Common myeloid progenitor, CD34-positive (primary cell): ENCODE results near the gene POP5.

Source experiments
- CTCF ChIA-PET: fragments of 350-600 bp; sonication (Branson Sonifier 250); formaldehyde crosslinking; loops from one replicate; lab custom pipeline; 2021; ENCODE audit warnings: antibody characterized with exemption; lab: Charles Lee
- POLR2A ChIA-PET: fragments of 350-600 bp; sonication (Branson Sonifier 250); formaldehyde crosslinking; loops from one replicate; lab custom pipeline; 2021; ENCODE audit warnings: antibody characterized with exemption; lab: Charles Lee
- DNase-seq, 3 donors: peaks; one replicate each; pipeline versions ENCODE4 v3.0.0 to v3.0.0-alpha.2; 2013
- H3K27ac ChIP-seq, 2 experiments: 1 replicate in 1 of 2; 2 replicates in 1 of 2; pipeline ENCODE4 v1.7.0; 2013; ENCODE audit warnings: inconsistent platforms in 2 of 2, low read length in 2 of 2, mild to moderate bottlenecking in 2 of 2, low read depth in 1 of 2, moderate library complexity in 1 of 2; ENCODE audit not compliant: severe bottlenecking in 2 of 2, insufficient read depth in 1 of 2, poor library complexity in 1 of 2
- H3K27me3 ChIP-seq, 5 experiments: replicated peaks in 2 of 5; 1 replicate in 3 of 5; 2 replicates in 2 of 5; pipeline versions ENCODE4 v1.6.1 to v1.7.0; 2013; ENCODE audit warnings: low read length in 4 of 5, mild to moderate bottlenecking in 2 of 5, moderate library complexity in 2 of 5, inconsistent platforms in 1 of 5; ENCODE audit not compliant: insufficient read depth in 5 of 5, control insufficient read depth in 4 of 5
- H3K36me3 ChIP-seq, 4 experiments: 1 replicate in 2 of 4; 2 replicates in 2 of 4; pipeline versions ENCODE4 v1.6.1 to v1.7.0; 2013; ENCODE audit warnings: low read length in 3 of 4, control low read depth in 1 of 4, mild to moderate bottlenecking in 1 of 4; ENCODE audit not compliant: control insufficient read depth in 4 of 4, insufficient read depth in 4 of 4
- H3K4me1 ChIP-seq, 4 experiments: 1 replicate in 3 of 4; 2 replicates in 1 of 4; pipeline versions ENCODE4 v1.6.1 to v1.7.1; 2013; ENCODE audit warnings: low read length in 3 of 4, mild to moderate bottlenecking in 3 of 4, control low read depth in 1 of 4, inconsistent platforms in 1 of 4, moderate library complexity in 1 of 4; ENCODE audit not compliant: control insufficient read depth in 4 of 4, insufficient read depth in 4 of 4; ENCODE audit errors: control extremely low read depth in 1 of 4
- H3K4me3 ChIP-seq, 7 experiments: 1 replicate in 4 of 7; 2 replicates in 3 of 7; pipeline versions ENCODE4 v1.5.1 to v1.7.0; 2013; ENCODE audit warnings: mild to moderate bottlenecking in 7 of 7, low read length in 6 of 7, moderate library complexity in 6 of 7, inconsistent platforms in 2 of 7, low read depth in 2 of 7, control low read depth in 1 of 7; ENCODE audit not compliant: insufficient read depth in 4 of 7, control insufficient read depth in 1 of 7; ENCODE audit errors: extremely low read depth in 1 of 7
- H3K9me3 ChIP-seq, 5 experiments: 1 replicate in 4 of 5; 2 replicates in 1 of 5; pipeline versions ENCODE4 v1.6.1 to v1.7.1; 2013; ENCODE audit warnings: low read length in 4 of 5, mild to moderate bottlenecking in 2 of 5, inconsistent platforms in 1 of 5, low read depth in 1 of 5, moderate library complexity in 1 of 5; ENCODE audit not compliant: control insufficient read depth in 4 of 5, insufficient read depth in 2 of 5; ENCODE audit errors: control extremely low read depth in 1 of 5
- WGBS: methylation state at CpG from one replicate; pipeline ENCODE4 v1.1.5; 2013; ENCODE audit not compliant: insufficient coverage; 5-methylcytosine and 5-hydroxymethylcytosine counted together

POP5 gene

GRCh38 chr12:120579179-120579578, 2.0 kb downstream of the POP5 start:
- no CpG with 5 or more reads among the region's 1 CpG for WGBS

GRCh38 chr12:120574106-120574505, 7.1 kb downstream of the POP5 start:
- no CpG with 5 or more reads among the region's 2 CpGs for WGBS
- ChIA-PET POLR2A (no interaction called here), CTCF (no interaction called here)

More at GRCh38 chr12:120579179-120579578, 2.0 kb downstream of the POP5 start:
- ChIA-PET POLR2A (no interaction called here), CTCF (interaction anchor here (1.5 to 6.1 kb wide), 2 partner anchors 12 to 70 kb away, joined by 4 to 58 read pairs; no protein-coding TSS in a partner anchor)
- Histone ChIP-seq H3K36me3 (peaks cover 23 to 53% (median 34%) of the 10 kb centered on the region in 4 experiments), H3K27ac (no peak overlapping the region), H3K4me3 (peak overlapping the region in 1 of 7 experiments; percentile 7), H3K27me3 (peaks cover 0 to 7% (median 1%) of the 10 kb centered on the region in 5 experiments), H3K4me1 (peaks cover 8 to 27% (median 13%) of the 10 kb centered on the region in 4 experiments), H3K9me3 (no peaks in the 10 kb centered on the region)
- no peak for DNase-seq

GRCh38 chr12:120573560-120573959, 7.6 kb downstream of the POP5 start:
- no peak overlapping the region for H3K27ac ChIP-seq
- 84% methylated on average over 6 of the region's 6 CpGs for WGBS
- no peaks in the 10 kb centered on the region for H3K27me3 ChIP-seq
- peaks cover 43 to 89% (median 62%) of the 10 kb centered on the region in 4 experiments for H3K36me3 ChIP-seq
- no peaks in the 10 kb centered on the region for H3K9me3 ChIP-seq
- ChIA-PET POLR2A (no interaction called here), CTCF (no interaction called here)
- no peaks in the 10 kb centered on the region for H3K4me1 ChIP-seq
- no peak overlapping the region for H3K4me3 ChIP-seq
- peak in 1 of 3 donors; percentile 26 for DNase-seq

More at GRCh38 chr12:120574106-120574505, 7.1 kb downstream of the POP5 start:
- Histone ChIP-seq H3K9me3 (no peaks in the 10 kb centered on the region), H3K36me3 (peaks cover 43 to 91% (median 64%) of the 10 kb centered on the region in 4 experiments), H3K4me3 (no peak overlapping the region), H3K27ac (no peak overlapping the region), H3K4me1 (no peaks in the 10 kb centered on the region), H3K27me3 (no peaks in the 10 kb centered on the region)
- DNase-seq: no peak

GRCh38 chr12:120571299-120571698, 9.9 kb downstream of the POP5 start:
- ChIA-PET CTCF (interaction anchor here (0.9 to 2.8 kb wide), 6 partner anchors 10 to 80 kb away, joined by 3 to 18 read pairs (median 3); partner anchors contain the start of gene POP5), POLR2A (interaction anchor here (1.5 kb wide), 1 partner anchor 10 kb away, joined by 4 read pairs; the partner anchor contains the start of gene POP5)
- peaks cover 35 to 86% (median 58%) of the 10 kb centered on the region in 4 experiments for H3K36me3 ChIP-seq
- no peak overlapping the region for H3K4me3 ChIP-seq
- no peak for DNase-seq
- 100% methylated on average over 5 of the region's 5 CpGs for WGBS
- H3K9me3 ChIP-seq: no peaks in the 10 kb centered on the region
- H3K4me1 ChIP-seq: no peaks in the 10 kb centered on the region
- H3K27me3 ChIP-seq: no peaks in the 10 kb centered on the region
- H3K27ac ChIP-seq: no peak overlapping the region

- DNase-seq: no peak
- peaks cover 43 to 86% (median 61%) of the 10 kb centered on the region in 4 experiments for H3K36me3 ChIP-seq
- POLR2A ChIA-PET: no interaction called here
- H3K4me3 ChIP-seq: no peak overlapping the region
- no peak overlapping the region for H3K27ac ChIP-seq
- 98% methylated on average over 11 of the region's 11 CpGs for WGBS
- no peaks in the 10 kb centered on the region for H3K9me3 ChIP-seq
- no peaks in the 10 kb centered on the region for H3K27me3 ChIP-seq
- CTCF ChIA-PET: no interaction called here
- H3K4me1 ChIP-seq: no peaks in the 10 kb centered on the region
Measured at GRCh38 chr12:120563495-120563894, 17.7 kb downstream of the POP5 start.

GRCh38 chr12:120562906-120563305, 18.3 kb downstream of the POP5 start:
- ChIA-PET CTCF (no interaction called here), POLR2A (no interaction called here)
- Histone ChIP-seq H3K9me3 (no peaks in the 10 kb centered on the region), H3K27ac (no peak overlapping the region), H3K27me3 (no peaks in the 10 kb centered on the region), H3K36me3 (peaks cover 45 to 83% (median 58%) of the 10 kb centered on the region in 4 experiments), H3K4me3 (no peak overlapping the region), H3K4me1 (no peaks in the 10 kb centered on the region)
- no peak for DNase-seq
- 95% methylated on average over 7 of the region's 8 CpGs for WGBS

- Histone ChIP-seq H3K27me3 (no peaks in the 10 kb centered on the region), H3K36me3 (peaks cover 27 to 76% (median 46%) of the 10 kb centered on the region in 4 experiments), H3K9me3 (no peaks in the 10 kb centered on the region), H3K4me3 (no peak overlapping the region), H3K27ac (no peak overlapping the region), H3K4me1 (no peaks in the 10 kb centered on the region)
- CTCF ChIA-PET: no interaction called here
- no peak for DNase-seq
- POLR2A ChIA-PET: interaction anchor here (0.6 kb wide), 1 partner anchor 18 kb away, joined by 6 read pairs; no protein-coding TSS in a partner anchor
- 100% methylated on average over 2 of the region's 2 CpGs for WGBS
Measured at GRCh38 chr12:120557589-120557988, 23.6 kb downstream of the POP5 start.
